Activated CD4-positive, alpha-beta T cell treated with anti-CD3 and anti-CD28 coated beads, Interleukin-2, amount 10 ng/mL, durations not matched to agents 24 days and 14 days (primary cell): Measurements from ENCODE around the gene EMILIN1. TPM values are rescaled to one million over a fixed set of nuclear protein-coding genes. Genes with fewer than 3 reads are reported as not detected.
A peak's percentile ranks its signal among the peaks of the same experiment; 100 is the strongest.

Experiments
- DNase-seq: peaks from one replicate; pipeline ENCODE4 v3.0.0; 2022
- H3K27ac Mint-ChIP-seq: one replicate; pipeline ENCODE4 v1.8.0; 2022; ENCODE audit warnings: mild to moderate bottlenecking, mixed read lengths
- H3K27me3 Mint-ChIP-seq: one replicate; pipeline ENCODE4 v1.8.0; 2022; ENCODE audit warnings: mixed read lengths
- H3K36me3 Mint-ChIP-seq: one replicate; pipeline ENCODE4 v1.8.0; 2022; ENCODE audit warnings: low read depth, mild to moderate bottlenecking, mixed read lengths
- H3K4me1 Mint-ChIP-seq: one replicate; pipeline ENCODE4 v1.8.0; 2021; ENCODE audit warnings: mixed read lengths
- H3K4me3 Mint-ChIP-seq: one replicate; pipeline ENCODE4 v1.8.0; 2022; ENCODE audit warnings: mild to moderate bottlenecking, moderate library complexity, mixed read lengths
- H3K9me3 Mint-ChIP-seq: one replicate; pipeline ENCODE4 v1.8.0; 2021; ENCODE audit warnings: mixed read lengths
- intact Hi-C: fragments of 100-400 bp; cut with micrococcal nuclease; formaldehyde crosslinking; loops from one replicate; pipeline ENCODE4 v1.15.1; 2023
- total RNA-seq: library from RNA; stranded (reverse); gene quantifications from 2 replicates; pipeline ENCODE4 v1.2.3, GENCODE V29; 2022

The EMILIN1 gene
- total RNA-seq, 1 donor from 2014 or later: 1.4 TPM

GRCh38 chr2:27079233-27080139, 1.1 kb downstream of the EMILIN1 start:
- H3K36me3 Mint-ChIP-seq: no peaks in the 10 kb centered on the region
- H3K27ac Mint-ChIP-seq: peak overlapping the region; percentile 80
- H3K4me3 Mint-ChIP-seq: no peak overlapping the region
- H3K27me3 Mint-ChIP-seq: no peaks in the 10 kb centered on the region
- H3K9me3 Mint-ChIP-seq: no peaks in the 10 kb centered on the region
- peak; percentile 60 for DNase-seq
- peaks cover 39% of the 10 kb centered on the region for H3K4me1 Mint-ChIP-seq
- intact Hi-C loops: no loop called here

- H3K27me3 Mint-ChIP-seq: no peaks in the 10 kb centered on the region
- no peak for DNase-seq
- intact Hi-C loops: no loop called here
- peak overlapping the region; percentile 80 for H3K27ac Mint-ChIP-seq
- peaks cover 35% of the 10 kb centered on the region for H3K4me1 Mint-ChIP-seq
- no peaks in the 10 kb centered on the region for H3K9me3 Mint-ChIP-seq
- peak overlapping the region; percentile 68 for H3K4me3 Mint-ChIP-seq
- H3K36me3 Mint-ChIP-seq: no peaks in the 10 kb centered on the region
Measured at GRCh38 chr2:27080140-27080469, 1.7 kb downstream of the EMILIN1 start.

- H3K9me3 Mint-ChIP-seq: no peaks in the 10 kb centered on the region
- peaks cover 35% of the 10 kb centered on the region for H3K4me1 Mint-ChIP-seq
- H3K27me3 Mint-ChIP-seq: no peaks in the 10 kb centered on the region
- intact Hi-C loops: no loop called here
- peak overlapping the region; percentile 98 for H3K27ac Mint-ChIP-seq
- DNase-seq: no peak
- peak overlapping the region; percentile 82 for H3K4me3 Mint-ChIP-seq
- no peaks in the 10 kb centered on the region for H3K36me3 Mint-ChIP-seq
Measured at GRCh38 chr2:27080603-27080936, 2.2 kb downstream of the EMILIN1 start.

- no peaks in the 10 kb centered on the region for H3K27me3 Mint-ChIP-seq
- DNase-seq: peak; percentile 60
- H3K27ac Mint-ChIP-seq: peak overlapping the region; percentile 98
- no peaks in the 10 kb centered on the region for H3K36me3 Mint-ChIP-seq
- peaks cover 32% of the 10 kb centered on the region for H3K4me1 Mint-ChIP-seq
- H3K9me3 Mint-ChIP-seq: no peaks in the 10 kb centered on the region
- H3K4me3 Mint-ChIP-seq: peak overlapping the region; percentile 82
- intact Hi-C loops: loop anchor here (1.0 kb wide), 2 partner anchors 11 to 32 kb away; partner anchors contain the start of gene OST4
Measured at GRCh38 chr2:27081984-27082772, 3.8 kb downstream of the EMILIN1 start.

DNA sequence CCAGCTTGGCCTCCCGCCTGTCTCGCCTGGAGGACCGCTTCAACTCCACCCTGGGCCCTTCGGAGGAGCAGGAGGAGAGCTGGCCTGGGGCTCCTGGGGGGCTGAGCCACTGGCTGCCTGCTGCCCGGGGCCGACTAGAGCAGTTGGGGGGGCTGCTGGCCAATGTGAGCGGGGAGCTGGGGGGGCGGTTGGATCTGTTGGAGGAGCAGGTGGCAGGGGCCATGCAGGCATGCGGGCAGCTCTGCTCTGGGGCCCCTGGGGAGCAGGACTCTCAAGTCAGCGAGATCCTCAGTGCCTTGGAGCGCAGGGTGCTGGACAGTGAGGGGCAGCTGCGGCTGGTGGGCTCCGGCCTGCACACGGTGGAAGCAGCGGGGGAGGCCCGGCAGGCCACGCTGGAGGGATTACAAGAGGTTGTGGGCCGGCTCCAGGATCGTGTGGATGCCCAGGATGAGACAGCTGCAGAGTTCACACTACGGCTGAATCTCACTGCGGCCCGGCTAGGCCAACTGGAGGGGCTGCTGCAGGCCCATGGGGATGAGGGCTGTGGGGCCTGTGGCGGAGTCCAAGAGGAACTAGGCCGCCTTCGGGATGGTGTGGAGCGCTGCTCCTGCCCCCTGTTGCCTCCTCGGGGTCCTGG, 4.5 kb downstream of the EMILIN1 start:
- H3K4me3 Mint-ChIP-seq: no peak overlapping the region
- H3K4me1 Mint-ChIP-seq: peaks cover 36% of the 10 kb centered on the region
- DNase-seq: no peak
- H3K27me3 Mint-ChIP-seq: no peaks in the 10 kb centered on the region
- intact Hi-C loops: no loop called here
- H3K27ac Mint-ChIP-seq: no peak overlapping the region
- no peaks in the 10 kb centered on the region for H3K9me3 Mint-ChIP-seq
- no peaks in the 10 kb centered on the region for H3K36me3 Mint-ChIP-seq

DNA sequence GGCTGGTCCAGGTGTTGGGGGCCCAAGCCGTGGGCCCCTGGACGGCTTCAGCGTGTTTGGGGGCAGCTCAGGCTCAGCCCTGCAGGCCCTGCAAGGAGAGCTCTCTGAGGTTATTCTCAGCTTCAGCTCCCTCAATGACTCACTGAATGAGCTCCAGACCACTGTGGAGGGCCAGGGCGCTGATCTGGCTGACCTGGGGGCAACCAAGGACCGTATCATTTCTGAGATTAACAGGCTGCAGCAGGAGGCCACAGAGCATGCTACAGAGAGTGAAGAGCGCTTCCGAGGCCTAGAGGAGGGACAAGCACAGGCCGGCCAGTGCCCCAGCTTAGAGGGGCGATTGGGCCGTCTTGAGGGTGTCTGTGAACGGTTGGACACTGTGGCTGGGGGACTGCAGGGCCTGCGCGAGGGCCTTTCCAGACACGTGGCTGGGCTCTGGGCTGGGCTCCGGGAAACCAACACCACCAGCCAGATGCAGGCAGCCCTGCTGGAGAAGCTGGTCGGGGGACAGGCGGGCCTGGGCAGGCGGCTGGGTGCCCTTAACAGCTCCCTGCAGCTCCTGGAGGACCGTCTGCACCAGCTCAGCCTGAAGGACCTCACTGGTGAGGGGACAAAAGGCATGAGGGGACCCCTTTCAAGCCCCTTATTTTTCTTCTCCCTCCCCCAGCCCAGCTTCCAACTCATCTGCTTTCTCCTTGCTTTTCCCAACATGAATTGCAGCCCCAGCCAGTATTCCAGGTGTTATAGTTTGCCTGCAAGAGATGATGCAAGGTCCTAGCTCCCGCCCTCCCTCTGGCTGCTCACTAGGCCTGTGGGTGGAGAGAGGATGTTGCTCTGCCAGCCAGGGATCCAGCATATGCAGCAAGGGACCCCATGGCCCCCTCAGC, 5.2 kb downstream of the EMILIN1 start:
- H3K4me3 Mint-ChIP-seq: no peak overlapping the region
- no peak overlapping the region for H3K27ac Mint-ChIP-seq
- no peaks in the 10 kb centered on the region for H3K9me3 Mint-ChIP-seq
- intact Hi-C loops: no loop called here
- H3K4me1 Mint-ChIP-seq: peaks cover 37% of the 10 kb centered on the region
- no peaks in the 10 kb centered on the region for H3K36me3 Mint-ChIP-seq
- no peaks in the 10 kb centered on the region for H3K27me3 Mint-ChIP-seq
- peak; percentile 57 for DNase-seq

DNA sequence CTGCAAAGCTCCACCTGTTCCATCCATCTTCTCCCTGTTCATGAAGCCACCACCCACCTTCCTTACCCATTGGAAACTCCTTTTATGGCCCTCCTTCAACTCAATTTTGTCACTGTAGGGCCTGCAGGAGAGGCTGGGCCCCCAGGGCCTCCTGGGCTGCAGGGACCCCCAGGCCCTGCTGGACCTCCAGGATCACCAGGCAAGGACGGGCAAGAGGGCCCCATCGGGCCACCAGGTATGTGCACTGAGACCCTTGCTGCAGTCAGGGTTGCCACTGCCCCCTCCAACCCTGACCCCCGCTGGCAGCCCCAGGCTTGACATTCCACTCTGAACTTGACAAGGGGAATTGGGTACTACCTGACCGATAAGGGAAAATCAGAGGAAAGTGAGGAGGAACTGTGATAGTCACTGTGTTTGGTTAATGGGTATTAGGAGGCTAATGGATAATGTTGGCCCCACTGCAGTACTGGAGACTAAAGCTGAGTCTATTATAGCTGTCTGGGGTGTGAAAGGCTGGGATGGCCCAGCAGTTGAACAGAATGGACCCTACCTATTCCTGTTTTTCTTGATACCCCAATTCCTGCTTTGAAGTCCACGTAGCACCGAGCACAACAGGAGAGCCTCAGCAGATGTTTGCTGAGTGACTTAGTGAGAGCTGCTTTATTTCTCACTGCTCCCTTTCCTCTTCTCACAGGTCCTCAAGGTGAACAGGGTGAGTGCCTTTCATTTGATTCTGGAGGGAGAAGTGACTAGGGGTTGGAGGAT, 6.1 kb downstream of the EMILIN1 start:
- intact Hi-C loops: loop anchor here (1.0 to 5.0 kb wide), 3 partner anchors 52 to 128 kb away; partner anchors contain the start of genes ATRAID, SLC5A6 and TMEM214
- peak; percentile 59 for DNase-seq
- no peaks in the 10 kb centered on the region for H3K36me3 Mint-ChIP-seq
- H3K4me3 Mint-ChIP-seq: peak overlapping the region; percentile 90
- no peaks in the 10 kb centered on the region for H3K27me3 Mint-ChIP-seq
- H3K9me3 Mint-ChIP-seq: no peaks in the 10 kb centered on the region
- H3K27ac Mint-ChIP-seq: no peak overlapping the region
- peaks cover 41% of the 10 kb centered on the region for H3K4me1 Mint-ChIP-seq

DNA sequence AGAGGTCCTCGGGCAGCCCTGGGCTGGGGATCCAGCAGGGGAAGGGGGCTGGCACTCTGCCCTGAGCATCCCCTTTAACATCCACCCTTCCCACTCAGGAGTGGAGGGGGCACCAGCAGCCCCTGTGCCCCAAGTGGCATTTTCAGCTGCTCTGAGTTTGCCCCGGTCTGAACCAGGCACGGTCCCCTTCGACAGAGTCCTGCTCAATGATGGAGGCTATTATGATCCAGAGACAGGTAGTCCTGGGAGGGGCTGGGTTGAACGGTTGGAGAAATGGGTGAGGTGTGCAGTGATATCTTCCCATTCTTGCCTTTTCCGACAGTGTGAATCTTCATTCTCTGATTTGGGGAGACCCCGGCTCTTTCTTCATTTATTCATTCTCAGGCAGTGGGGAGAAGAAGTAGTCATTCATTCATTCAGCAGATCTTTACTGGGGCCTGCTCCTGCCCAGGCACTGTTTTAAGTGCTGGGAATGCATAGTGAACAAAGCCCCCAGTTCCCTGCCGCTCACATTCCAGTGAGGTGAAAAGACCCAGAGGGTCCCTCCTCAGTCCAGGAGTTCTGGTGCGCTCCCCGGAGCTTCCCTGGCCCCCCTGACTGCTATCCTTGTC, 6.8 kb downstream of the EMILIN1 start:
- Mint-ChIP-seq H3K4me3 (peak overlapping the region; percentile 90), H3K27me3 (no peaks in the 10 kb centered on the region), H3K4me1 (peaks cover 38% of the 10 kb centered on the region), H3K9me3 (no peaks in the 10 kb centered on the region), H3K27ac (peak overlapping the region; percentile 78), H3K36me3 (no peaks in the 10 kb centered on the region)
- DNase-seq: peak; percentile 62
- intact Hi-C loops: loop anchor here (1.0 to 5.0 kb wide), 3 partner anchors 53 to 127 kb away; partner anchors contain the start of genes ATRAID, SLC5A6 and TMEM214

DNA sequence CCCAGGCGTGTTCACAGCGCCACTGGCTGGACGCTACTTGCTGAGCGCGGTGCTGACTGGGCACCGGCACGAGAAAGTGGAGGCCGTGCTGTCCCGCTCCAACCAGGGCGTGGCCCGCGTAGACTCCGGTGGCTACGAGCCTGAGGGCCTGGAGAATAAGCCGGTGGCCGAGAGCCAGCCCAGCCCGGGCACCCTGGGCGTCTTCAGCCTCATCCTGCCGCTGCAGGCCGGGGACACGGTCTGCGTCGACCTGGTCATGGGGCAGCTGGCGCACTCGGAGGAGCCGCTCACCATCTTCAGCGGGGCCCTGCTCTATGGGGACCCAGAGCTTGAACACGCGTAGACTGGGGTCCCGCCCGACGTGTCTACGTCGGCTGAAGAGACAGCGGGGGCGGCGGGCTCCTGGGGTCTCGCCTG, 7.3 kb downstream of the EMILIN1 start:
- intact Hi-C loops: loop anchor here (1.0 to 5.0 kb wide), 6 partner anchors 14 to 127 kb away; partner anchors contain the start of genes ATRAID, OST4, PREB and SLC5A6
- Mint-ChIP-seq H3K4me1 (peaks cover 35% of the 10 kb centered on the region), H3K36me3 (no peaks in the 10 kb centered on the region), H3K27me3 (no peaks in the 10 kb centered on the region), H3K9me3 (no peaks in the 10 kb centered on the region), H3K27ac (peak overlapping the region; percentile 78), H3K4me3 (peak overlapping the region; percentile 90)
- peak; percentile 82 for DNase-seq

DNA sequence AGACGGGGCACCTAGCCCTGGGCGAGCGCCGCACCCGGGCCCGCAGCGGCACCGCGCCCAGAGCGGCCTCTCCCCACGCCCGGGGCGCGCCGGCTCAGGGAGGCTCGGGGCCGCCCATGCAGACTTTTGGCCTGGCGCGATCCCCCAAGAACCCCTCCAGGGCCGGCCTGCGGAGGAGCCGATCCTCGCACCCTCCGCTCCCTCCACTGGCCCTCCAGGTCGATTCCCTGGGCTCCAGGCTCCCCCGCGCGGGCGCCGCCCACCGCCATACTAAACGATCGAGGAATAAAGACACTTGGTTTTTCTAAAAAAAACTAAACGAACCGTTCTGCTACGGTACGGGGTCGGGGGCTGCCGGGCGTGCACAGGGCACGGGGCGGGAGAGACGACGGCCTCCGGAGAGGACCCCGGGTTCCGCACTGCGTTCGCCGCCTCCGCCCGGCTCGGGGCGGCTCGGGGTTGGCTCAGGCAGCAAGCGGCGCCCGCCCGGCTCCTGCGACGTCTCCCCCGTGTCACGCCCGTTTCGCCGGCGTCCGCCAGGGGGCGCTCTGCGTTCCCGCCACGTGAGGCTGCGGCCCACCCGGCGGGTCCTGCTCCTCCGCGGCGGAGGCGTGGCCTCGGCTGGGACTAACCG, 7.8 kb downstream of the EMILIN1 start:
- H3K27me3 Mint-ChIP-seq: no peaks in the 10 kb centered on the region
- H3K36me3 Mint-ChIP-seq: no peaks in the 10 kb centered on the region
- peak overlapping the region; percentile 91 for H3K27ac Mint-ChIP-seq
- peaks cover 30% of the 10 kb centered on the region for H3K4me1 Mint-ChIP-seq
- peak overlapping the region; percentile 90 for H3K4me3 Mint-ChIP-seq
- H3K9me3 Mint-ChIP-seq: no peaks in the 10 kb centered on the region
- DNase-seq: peak; percentile 100
- intact Hi-C loops: loop anchor here (1.0 to 5.0 kb wide), 5 partner anchors 15 to 126 kb away; partner anchors contain the start of genes ATRAID, OST4, PREB and SLC5A6

DNA sequence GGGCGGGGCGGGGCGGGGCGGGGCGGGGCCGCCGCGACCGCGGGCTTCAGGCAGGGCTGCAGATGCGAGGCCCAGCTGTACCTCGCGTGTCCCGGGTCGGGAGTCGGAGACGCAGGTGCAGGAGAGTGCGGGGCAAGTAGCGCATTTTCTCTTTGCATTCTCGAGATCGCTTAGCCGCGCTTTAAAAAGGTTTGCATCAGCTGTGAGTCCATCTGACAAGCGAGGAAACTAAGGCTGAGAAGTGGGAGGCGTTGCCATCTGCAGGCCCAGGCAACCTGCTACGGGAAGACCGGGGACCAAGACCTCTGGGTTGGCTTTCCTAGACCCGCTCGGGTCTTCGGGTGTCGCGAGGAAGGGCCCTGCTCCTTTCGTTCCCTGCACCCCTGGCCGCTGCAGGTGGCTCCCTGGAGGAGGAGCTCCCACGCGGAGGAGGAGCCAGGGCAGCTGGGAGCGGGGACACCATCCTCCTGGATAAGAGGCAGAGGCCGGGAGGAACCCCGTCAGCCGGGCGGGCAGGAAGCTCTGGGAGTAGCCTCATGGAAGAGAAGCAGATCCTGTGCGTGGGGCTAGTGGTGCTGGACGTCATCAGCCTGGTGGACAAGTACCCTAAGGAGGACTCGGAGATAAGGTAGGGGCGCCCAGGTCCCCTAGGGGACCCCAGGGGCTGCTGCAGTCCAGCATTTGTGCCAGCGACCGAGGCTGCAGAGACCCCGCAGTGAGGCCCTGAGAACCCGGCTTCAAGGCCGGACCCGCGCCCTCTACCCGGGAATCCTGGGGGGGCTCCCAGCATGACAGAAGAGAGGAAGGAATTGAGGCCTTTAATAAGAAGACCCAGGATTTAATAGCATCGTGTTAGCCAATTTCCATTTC, 8.5 kb downstream of the EMILIN1 start, which contains the start of gene KHK:
TSS of gene KHK (plus strand) at position 49 of the 870 bp plus-strand sequence. CDS start at position 537, 488 bp downstream.
- Mint-ChIP-seq H3K4me1 (peaks cover 25% of the 10 kb centered on the region), H3K27ac (peak within 1 kb of the TSS; percentile 91), H3K4me3 (peak within 1 kb of the TSS; percentile 90), H3K27me3 (no peaks in the 10 kb centered on the region), H3K9me3 (no peaks in the 10 kb centered on the region), H3K36me3 (no peaks in the 10 kb centered on the region)
- intact Hi-C loops: loop anchor here (1.0 to 5.0 kb wide), 5 partner anchors 16 to 125 kb away; partner anchors contain the start of genes ATRAID, OST4, PREB and SLC5A6
- DNase-seq: no peak
